Endothelial cell (in vitro differentiated cells): ENCODE data around the gene LRRC32. TPM values are rescaled to one million over a fixed set of nuclear protein-coding genes. Genes with fewer than 3 reads are reported as not detected.

Source experiments
- DNase-seq: peaks from one replicate; pipeline ENCODE4 v3.0.0; 2021; ENCODE audit warnings: low spot score
- H3K27ac Mint-ChIP-seq: one replicate; pipeline ENCODE4 v1.8.0; 2021; ENCODE audit warnings: mixed read lengths, inconsistent platforms; ENCODE audit not compliant: unreplicated experiment
- H3K27me3 Mint-ChIP-seq: one replicate; pipeline ENCODE4 v1.8.0; 2021; ENCODE audit warnings: mild to moderate bottlenecking, moderate library complexity, mixed read lengths, inconsistent platforms; ENCODE audit not compliant: unreplicated experiment
- H3K36me3 Mint-ChIP-seq: one replicate; pipeline ENCODE4 v1.8.0; 2021; ENCODE audit warnings: mild to moderate bottlenecking, low read depth, mixed read lengths, inconsistent platforms; ENCODE audit not compliant: unreplicated experiment
- H3K4me1 Mint-ChIP-seq: one replicate; pipeline ENCODE4 v1.8.0; 2021; ENCODE audit warnings: mild to moderate bottlenecking, mixed read lengths, inconsistent platforms; ENCODE audit not compliant: unreplicated experiment
- H3K4me3 Mint-ChIP-seq: one replicate; pipeline ENCODE4 v1.8.0; 2021; ENCODE audit warnings: mild to moderate bottlenecking, mixed read lengths, inconsistent platforms; ENCODE audit not compliant: unreplicated experiment
- H3K9me3 Mint-ChIP-seq: one replicate; pipeline ENCODE4 v1.8.0; 2021; ENCODE audit warnings: mixed read lengths, inconsistent platforms; ENCODE audit not compliant: unreplicated experiment
- total RNA-seq: library from RNA; stranded (reverse); fragmentation: NEBNext Ultra II Directional; extraction: Animal tissue kit (Norgen Biotek cat#: 25700); gene quantifications from one replicate; pipeline ENCODE4 v1.2.1, GENCODE V29; 2021; ENCODE audit not compliant: unreplicated experiment
- TF ChIP-seq, protein P1 (sequence below): fragments of 200-600 bp; sonication (generic); IDR thresholded peaks from one replicate; pipeline ENCODE4 v1.5.0; 2021; ENCODE audit warnings: antibody characterized with exemption; ENCODE audit not compliant: unreplicated experiment

LRRC32 gene
- total RNA-seq, 1 donor from 2014 or later, result 22.0 TPM

GRCh38 chr11:76657187-76658170 is 13.1 kb downstream of the LRRC32 start:
- H3K4me3 Mint-ChIP-seq, result no peak overlapping the region
- H3K27me3 Mint-ChIP-seq, result peaks cover 17% of the 10 kb centered on the region
- H3K27ac Mint-ChIP-seq, result no peak overlapping the region
- H3K9me3 Mint-ChIP-seq, result no peaks in the 10 kb centered on the region
- TF ChIP-seq, protein P1, sequence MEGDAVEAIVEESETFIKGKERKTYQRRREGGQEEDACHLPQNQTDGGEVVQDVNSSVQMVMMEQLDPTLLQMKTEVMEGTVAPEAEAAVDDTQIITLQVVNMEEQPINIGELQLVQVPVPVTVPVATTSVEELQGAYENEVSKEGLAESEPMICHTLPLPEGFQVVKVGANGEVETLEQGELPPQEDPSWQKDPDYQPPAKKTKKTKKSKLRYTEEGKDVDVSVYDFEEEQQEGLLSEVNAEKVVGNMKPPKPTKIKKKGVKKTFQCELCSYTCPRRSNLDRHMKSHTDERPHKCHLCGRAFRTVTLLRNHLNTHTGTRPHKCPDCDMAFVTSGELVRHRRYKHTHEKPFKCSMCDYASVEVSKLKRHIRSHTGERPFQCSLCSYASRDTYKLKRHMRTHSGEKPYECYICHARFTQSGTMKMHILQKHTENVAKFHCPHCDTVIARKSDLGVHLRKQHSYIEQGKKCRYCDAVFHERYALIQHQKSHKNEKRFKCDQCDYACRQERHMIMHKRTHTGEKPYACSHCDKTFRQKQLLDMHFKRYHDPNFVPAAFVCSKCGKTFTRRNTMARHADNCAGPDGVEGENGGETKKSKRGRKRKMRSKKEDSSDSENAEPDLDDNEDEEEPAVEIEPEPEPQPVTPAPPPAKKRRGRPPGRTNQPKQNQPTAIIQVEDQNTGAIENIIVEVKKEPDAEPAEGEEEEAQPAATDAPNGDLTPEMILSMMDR, result no peak
- peaks cover 24% of the 10 kb centered on the region for H3K36me3 Mint-ChIP-seq
- DNase-seq, result no peak
- peaks cover 26% of the 10 kb centered on the region for H3K4me1 Mint-ChIP-seq

DNA sequence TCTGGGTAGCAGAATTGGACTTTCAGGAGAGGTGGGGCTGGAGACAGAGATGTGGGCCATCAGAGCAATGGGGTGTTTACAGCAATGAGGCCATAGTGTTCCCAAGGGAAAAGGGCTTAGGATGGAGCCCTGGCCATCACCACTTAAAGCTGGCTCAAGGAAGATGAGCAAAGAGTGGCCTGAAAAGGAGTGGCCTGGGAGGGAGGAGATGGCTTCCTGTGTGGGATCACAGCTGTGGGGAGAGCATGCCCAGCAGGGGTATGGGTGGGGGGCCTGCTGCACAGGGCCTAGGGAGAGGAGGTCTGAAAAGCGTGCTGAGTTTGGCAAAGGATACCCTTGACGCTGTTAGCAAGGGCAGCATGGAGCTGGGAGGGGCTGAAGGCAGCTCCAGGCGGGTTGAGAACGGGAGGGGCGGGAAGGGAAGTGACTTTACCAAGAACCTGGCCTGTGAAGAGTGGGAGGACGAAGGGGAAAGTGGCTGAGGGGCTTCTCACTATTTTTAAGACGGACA is 13.9 kb downstream of the LRRC32 start:
- Mint-ChIP-seq H3K27ac (no peak overlapping the region), H3K4me3 (no peak overlapping the region), H3K9me3 (no peaks in the 10 kb centered on the region), H3K4me1 (peaks cover 26% of the 10 kb centered on the region), H3K36me3 (peaks cover 19% of the 10 kb centered on the region), H3K27me3 (peaks cover 17% of the 10 kb centered on the region)
- TF ChIP-seq, protein P1, result no peak
- no peak for DNase-seq

GRCh38 chr11:76656050-76656531 is 14.5 kb downstream of the LRRC32 start:
- H3K9me3 Mint-ChIP-seq, result no peaks in the 10 kb centered on the region
- peaks cover 26% of the 10 kb centered on the region for H3K4me1 Mint-ChIP-seq
- H3K4me3 Mint-ChIP-seq, result no peak overlapping the region
- TF ChIP-seq, protein P1, result no peak
- H3K27ac Mint-ChIP-seq, result no peak overlapping the region
- peaks cover 19% of the 10 kb centered on the region for H3K36me3 Mint-ChIP-seq
- DNase-seq, result no peak
- H3K27me3 Mint-ChIP-seq, result peaks cover 17% of the 10 kb centered on the region

DNA sequence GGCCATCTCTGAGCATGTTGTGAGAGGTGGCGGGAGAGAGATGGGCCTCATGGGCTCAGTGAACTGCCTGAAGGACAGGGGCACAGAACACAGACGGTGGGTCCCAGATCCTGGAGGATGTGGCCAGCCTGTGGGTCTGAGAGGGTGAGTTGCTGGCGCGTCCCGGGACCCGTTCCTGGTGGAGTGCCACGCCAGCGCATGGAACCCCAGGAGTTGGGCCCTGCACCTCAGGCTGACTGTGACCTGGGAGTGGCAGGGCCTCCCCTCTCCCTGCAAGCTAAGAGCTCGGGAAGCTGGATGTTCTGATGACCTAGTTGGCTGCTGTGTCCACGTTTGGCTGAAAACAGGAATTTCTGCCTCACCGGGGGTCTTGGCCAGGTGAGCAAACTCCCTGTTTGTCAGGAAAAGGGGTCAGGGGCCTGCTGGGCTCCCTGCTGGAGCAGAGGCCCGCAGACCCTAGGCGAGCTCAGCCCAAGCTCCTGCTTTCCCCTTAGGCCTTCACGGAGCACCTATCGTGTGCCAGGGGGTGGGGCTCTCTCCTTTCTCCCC is 15.0 kb downstream of the LRRC32 start:
- peaks cover 16% of the 10 kb centered on the region for H3K36me3 Mint-ChIP-seq
- H3K27me3 Mint-ChIP-seq, result peaks cover 16% of the 10 kb centered on the region
- H3K27ac Mint-ChIP-seq, result no peak overlapping the region
- no peak overlapping the region for H3K4me3 Mint-ChIP-seq
- DNase-seq, result no peak
- peaks cover 26% of the 10 kb centered on the region for H3K4me1 Mint-ChIP-seq
- H3K9me3 Mint-ChIP-seq, result no peaks in the 10 kb centered on the region
- TF ChIP-seq, protein P1, result no peak

DNA sequence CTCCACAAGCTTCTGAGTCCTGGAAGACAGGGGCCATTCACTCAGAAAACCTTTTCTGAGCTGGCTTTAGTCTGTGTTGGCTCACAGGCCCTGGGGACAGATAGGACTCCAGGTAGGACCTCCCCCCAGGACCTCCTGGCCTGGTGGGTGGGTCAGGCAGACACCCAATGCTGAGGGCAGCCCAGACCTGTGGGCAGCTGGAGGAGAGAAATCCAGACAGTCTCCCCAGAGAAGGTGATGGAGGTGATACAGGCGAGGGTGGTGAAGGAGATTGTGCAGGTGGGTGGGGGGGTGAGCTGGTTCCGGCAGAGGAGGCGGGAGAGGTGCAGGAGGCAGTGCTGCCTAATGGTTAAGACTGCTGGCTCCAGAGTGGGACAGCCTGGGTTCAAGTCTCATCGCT is 15.6 kb downstream of the LRRC32 start:
- Mint-ChIP-seq H3K27ac (no peak overlapping the region), H3K27me3 (peaks cover 15% of the 10 kb centered on the region), H3K9me3 (no peaks in the 10 kb centered on the region), H3K4me3 (no peak overlapping the region), H3K36me3 (peaks cover 12% of the 10 kb centered on the region), H3K4me1 (peaks cover 26% of the 10 kb centered on the region)
- no peak for DNase-seq
- TF ChIP-seq, protein P1, result no peak
